ENCODE measurements around the gene PPP1R15B.

GRCh38 chr1:204443260-204443619, 31.6 kb upstream of the PPP1R15B start:
- TF ChIP-seq REST (IDR thresholded peaks at IDR 0.05; ENCODE audit: low read depth) (no peak), MAX (IDR thresholded peaks at IDR 0.05) (no peak), EGR1 (IDR thresholded peaks at IDR 0.05) (no peak), TAF1 (IDR thresholded peaks at IDR 0.05; ENCODE audit: low read depth) (no peak), YY1 (IDR thresholded peaks at IDR 0.05; ENCODE audit: low read depth) (no peak), RAD21 (IDR thresholded peaks at IDR 0.05; ENCODE audit: low read depth) (no peak), CREB1 (IDR thresholded peaks at IDR 0.05; ENCODE audit: low read depth) (no peak), EP300 (IDR thresholded peaks at IDR 0.05; ENCODE audit: borderline replicate concordance) (no peak), CEBPB (IDR thresholded peaks at IDR 0.05) (no peak), USF1 (IDR thresholded peaks at IDR 0.05) (peak; percentile 12; the same call in 1 of the 2 replicates), ZBTB7A (IDR thresholded peaks at IDR 0.05; ENCODE audit: low read depth) (no peak), TEAD4 (IDR thresholded peaks at IDR 0.05) (no peak), FOXM1 (IDR thresholded peaks at IDR 0.05; ENCODE audit: borderline replicate concordance, low read depth) (no peak)

All from Ishikawa (cell line).